Kidney (tissue), 11 donors: ENCODE data around the gene PGA3. TPM values are rescaled to one million over a fixed set of nuclear protein-coding genes. Genes with fewer than 3 reads are reported as not detected.
"Not testable (repeated sequence)": the region's sequence is repeated elsewhere in the genome, so short reads cannot be mapped to it uniquely, and the experiment has no call there.

Experiments
- DNase-seq, 5 donors: peaks; one replicate each; pipeline ENCODE4 v3.0.0-alpha.2; 2013 to 2020
- FAIRE-seq: peaks from 2 replicates; lab custom pipeline; 2012; peaks lifted over from hg19 to GRCh38; lab: Jason Lieb, UNC
- H3K27ac ChIP-seq, 2 donors: one replicate each; pipeline ENCODE4 v1.7.0; 2013; ENCODE audit warnings: low read depth in 2 of 2, low read length in 2 of 2, inconsistent platforms in 1 of 2
- H3K27me3 ChIP-seq: one replicate; pipeline ENCODE4 v1.7.1; 2013; ENCODE audit warnings: low read length, inconsistent platforms; ENCODE audit not compliant: control insufficient read depth, insufficient read depth
- H3K36me3 ChIP-seq, 3 donors: one replicate each; pipeline versions ENCODE4 v1.7.0 to v1.7.1; 2013; ENCODE audit warnings: low read length in 3 of 3, control low read depth in 1 of 3, inconsistent platforms in 1 of 3; ENCODE audit not compliant: insufficient read depth in 3 of 3, control insufficient read depth in 2 of 3
- H3K4me1 ChIP-seq, 3 donors: one replicate each; pipeline versions ENCODE4 v1.7.0 to v1.7.1; 2013; ENCODE audit warnings: low read length in 3 of 3, inconsistent platforms in 1 of 3, low read depth in 1 of 3; ENCODE audit not compliant: control insufficient read depth in 2 of 3, insufficient read depth in 2 of 3
- H3K4me3 ChIP-seq, 3 donors: one replicate each; pipeline versions ENCODE4 v1.7.0 to v1.8.1; 2013; ENCODE audit warnings: low read length in 3 of 3, control low read depth in 1 of 3, inconsistent platforms in 1 of 3
- H3K9ac ChIP-seq, 3 donors: one replicate each; pipeline versions ENCODE4 v1.7.0 to v1.7.1; 2013; ENCODE audit warnings: low read length in 3 of 3, control low read depth in 1 of 3, inconsistent platforms in 1 of 3
- H3K9me3 ChIP-seq, 3 donors: one replicate each; pipeline versions ENCODE4 v1.7.0 to v1.7.1; 2013; ENCODE audit warnings: low read length in 3 of 3, control low read depth in 1 of 3, inconsistent platforms in 1 of 3; ENCODE audit not compliant: control insufficient read depth in 2 of 3, insufficient read depth in 1 of 3
- intact Hi-C: fragments of 100-400 bp; cut with DNase I; formaldehyde crosslinking; loops from one replicate; pipeline ENCODE4 v1.11.1; 2022
- polyA plus RNA-seq: library from polyadenylated mRNA; stranded (reverse); fragments of 350-450 nt; fragmentation: Illumina TruSeq; extraction: RNeasy Lipid Tissue Mini Kit (QIAGEN cat#74804); gene quantifications from one replicate; pipeline ENCODE4 v1.2.3, GENCODE V29; 2014; ENCODE audit warnings: low read depth, low replicate concordance; ENCODE audit not compliant: insufficient read depth
- total RNA-seq: library from RNA; stranded (reverse); fragmentation: NEBNext Ultra II Directional; extraction: Animal tissue kit (Norgen Biotek cat#: 25700); gene quantifications from one replicate; pipeline ENCODE4 v1.2.1, GENCODE V29; 2021
- donor health status: control.
- donor health status: control.
- donor health status: DM: yes; HTN: yes; CAD: no.
- donor health status: Normal renal cell carcinoma (clear cell type).

Gene PGA3
- total and polyA plus RNA-seq, 2 donors from 2014 or later = 0.54 TPM; not detected in 1

DNA sequence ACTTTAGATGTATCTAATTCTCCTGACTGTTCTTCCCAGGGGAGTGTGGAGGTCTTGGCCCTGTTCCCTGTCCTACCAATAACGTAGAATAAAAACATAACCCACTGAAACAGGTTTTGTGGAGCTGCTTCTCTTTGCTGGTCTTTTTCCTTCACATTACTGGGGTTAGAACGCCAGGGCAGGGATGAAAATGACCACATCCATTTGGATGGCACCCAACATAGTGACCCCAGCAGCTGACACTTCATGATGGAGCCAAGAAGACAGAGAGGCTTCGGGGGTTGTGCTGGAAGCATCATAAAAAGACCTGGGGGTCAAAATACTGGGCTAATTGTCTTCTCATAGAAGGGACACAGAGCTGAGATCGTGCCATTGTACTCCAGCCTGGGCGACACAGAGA is 28.3 kb downstream of the PGA3 start:
- FAIRE-seq, H3K4me1 ChIP-seq, H3K36me3 ChIP-seq, H3K9ac ChIP-seq, H3K27ac ChIP-seq, H3K9me3 ChIP-seq, DNase-seq, intact Hi-C loops, H3K27me3 ChIP-seq, H3K4me3 ChIP-seq: not testable (repeated sequence)

DNA sequence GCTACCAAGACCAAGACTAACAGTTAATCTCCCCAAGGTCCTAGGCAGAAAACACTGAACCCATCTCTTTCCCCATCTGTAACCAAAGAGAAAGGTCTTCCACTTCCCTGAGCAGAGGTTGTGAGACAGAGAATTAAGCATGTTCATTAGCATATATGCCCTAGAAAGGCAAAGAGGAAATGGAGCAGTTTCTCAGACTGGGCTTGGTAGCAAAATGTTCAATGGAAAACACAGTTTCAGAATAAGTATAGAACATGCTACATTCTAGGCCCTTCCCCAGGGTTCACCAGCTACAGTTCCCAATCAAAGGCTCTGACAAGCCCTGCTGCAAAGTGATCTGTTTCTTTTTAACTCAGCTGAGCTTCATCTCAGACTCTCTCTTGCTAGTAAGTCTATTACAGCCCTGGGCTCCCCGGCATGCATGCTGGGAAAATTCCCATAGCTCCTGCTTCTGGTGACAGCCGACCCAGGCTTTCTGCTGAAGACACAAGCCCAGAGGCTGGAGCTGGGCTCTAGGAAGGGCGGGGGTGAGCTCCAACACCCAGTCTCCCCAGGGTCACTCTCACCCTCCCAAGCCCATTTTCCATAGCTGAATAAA is 29.3 kb downstream of the PGA3 start:
- H3K9me3 ChIP-seq, H3K36me3 ChIP-seq, intact Hi-C loops, H3K4me3 ChIP-seq, H3K27me3 ChIP-seq, H3K27ac ChIP-seq, H3K9ac ChIP-seq, DNase-seq, H3K4me1 ChIP-seq, FAIRE-seq: not testable (repeated sequence)

DNA sequence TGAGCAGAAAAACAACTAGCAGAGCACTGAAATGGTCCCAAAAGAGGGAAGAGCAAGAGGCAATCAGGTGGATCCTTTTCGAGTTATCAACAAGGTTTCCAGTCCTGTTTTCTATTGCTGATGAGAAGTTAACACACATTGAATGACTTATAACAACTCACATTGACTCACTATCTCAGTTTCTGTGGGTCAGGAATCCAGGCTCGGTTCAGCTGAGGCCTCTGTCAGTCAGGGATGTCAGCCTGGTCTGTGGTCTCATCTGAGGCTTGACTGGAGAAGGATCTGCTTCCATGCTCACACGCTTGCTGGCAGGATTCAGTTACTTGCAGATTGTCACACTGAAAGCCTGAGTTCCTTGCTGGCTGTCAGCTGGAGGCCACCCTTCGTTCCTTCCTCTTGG is 33.8 kb downstream of the PGA3 start:
- H3K9ac ChIP-seq, H3K4me3 ChIP-seq, intact Hi-C loops, H3K4me1 ChIP-seq, FAIRE-seq, H3K27me3 ChIP-seq, H3K36me3 ChIP-seq, DNase-seq, H3K27ac ChIP-seq, H3K9me3 ChIP-seq: not testable (repeated sequence)

DNA sequence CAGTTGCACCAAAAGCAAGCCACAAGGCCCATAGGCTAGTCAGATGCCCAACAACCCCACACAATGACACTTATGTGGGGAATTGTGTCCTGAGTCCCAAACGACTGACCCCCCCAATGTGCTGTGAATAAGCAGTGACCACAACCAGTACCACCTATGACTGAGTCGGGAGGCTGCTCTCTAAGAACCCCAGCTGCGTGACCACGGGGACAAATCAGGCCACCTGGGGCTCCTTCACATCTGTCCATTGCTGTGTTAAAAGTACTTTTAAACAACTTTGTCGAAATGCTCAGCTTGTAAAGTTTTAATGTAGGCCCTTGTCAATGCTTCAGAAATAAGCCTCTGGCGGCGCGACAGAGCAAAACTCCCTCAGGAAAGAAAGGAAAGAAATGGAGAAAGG is 37.0 kb downstream of the PGA3 start:
- FAIRE-seq, H3K9me3 ChIP-seq, intact Hi-C loops, H3K27me3 ChIP-seq, DNase-seq, H3K4me3 ChIP-seq, H3K9ac ChIP-seq, H3K27ac ChIP-seq, H3K4me1 ChIP-seq, H3K36me3 ChIP-seq: not testable (repeated sequence)

DNA sequence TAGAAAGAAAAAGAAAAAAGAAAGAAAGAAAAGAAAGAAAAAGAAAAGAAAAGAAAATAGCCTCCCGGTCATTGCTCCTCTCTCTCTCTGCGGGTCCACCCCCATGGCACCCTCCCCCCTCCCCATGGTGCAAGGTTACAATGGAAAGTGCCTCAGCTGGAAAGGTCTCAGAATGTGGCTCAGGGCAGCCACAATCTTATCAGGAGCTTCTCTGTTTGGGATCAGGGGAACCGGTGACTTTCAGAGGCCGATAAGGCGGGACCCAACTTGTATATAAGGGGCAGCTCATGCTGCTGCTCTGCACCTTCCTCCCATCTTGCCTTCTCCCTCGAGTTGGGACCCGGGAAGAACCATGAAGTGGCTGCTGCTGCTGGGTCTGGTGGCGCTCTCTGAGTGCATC is 37.6 kb downstream of the PGA3 start, which contains the start of gene PGA5:
PGA5 (plus strand) TSS at position 301 of the 400 bp plus-strand sequence; CDS start at position 353, 52 bp downstream.
- H3K4me3 ChIP-seq, H3K36me3 ChIP-seq, H3K27me3 ChIP-seq, H3K27ac ChIP-seq, H3K9me3 ChIP-seq, FAIRE-seq, intact Hi-C loops, DNase-seq, H3K4me1 ChIP-seq, H3K9ac ChIP-seq: not testable (repeated sequence)

DNA sequence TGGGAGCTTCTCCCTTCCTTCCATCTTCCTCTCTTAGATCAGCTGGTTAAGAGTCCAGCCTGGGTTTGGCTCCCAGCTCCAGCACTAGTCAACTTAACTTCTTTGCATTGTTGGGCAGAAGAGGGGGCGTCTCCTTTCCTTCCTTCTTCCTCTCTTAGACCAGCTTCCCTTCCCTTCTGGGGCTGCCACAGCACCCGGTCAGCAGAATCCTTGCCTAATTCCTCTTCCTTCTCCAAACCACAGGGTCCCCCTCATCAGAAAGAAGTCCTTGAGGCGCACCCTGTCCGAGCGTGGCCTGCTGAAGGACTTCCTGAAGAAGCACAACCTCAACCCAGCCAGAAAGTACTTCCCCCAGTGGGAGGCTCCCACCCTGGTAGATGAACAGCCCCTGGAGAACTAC is 38.2 kb downstream of the PGA3 start:
- H3K9me3 ChIP-seq, H3K9ac ChIP-seq, FAIRE-seq, DNase-seq, H3K4me1 ChIP-seq, H3K27me3 ChIP-seq, H3K4me3 ChIP-seq, H3K36me3 ChIP-seq, H3K27ac ChIP-seq, intact Hi-C loops: not testable (repeated sequence)

DNA sequence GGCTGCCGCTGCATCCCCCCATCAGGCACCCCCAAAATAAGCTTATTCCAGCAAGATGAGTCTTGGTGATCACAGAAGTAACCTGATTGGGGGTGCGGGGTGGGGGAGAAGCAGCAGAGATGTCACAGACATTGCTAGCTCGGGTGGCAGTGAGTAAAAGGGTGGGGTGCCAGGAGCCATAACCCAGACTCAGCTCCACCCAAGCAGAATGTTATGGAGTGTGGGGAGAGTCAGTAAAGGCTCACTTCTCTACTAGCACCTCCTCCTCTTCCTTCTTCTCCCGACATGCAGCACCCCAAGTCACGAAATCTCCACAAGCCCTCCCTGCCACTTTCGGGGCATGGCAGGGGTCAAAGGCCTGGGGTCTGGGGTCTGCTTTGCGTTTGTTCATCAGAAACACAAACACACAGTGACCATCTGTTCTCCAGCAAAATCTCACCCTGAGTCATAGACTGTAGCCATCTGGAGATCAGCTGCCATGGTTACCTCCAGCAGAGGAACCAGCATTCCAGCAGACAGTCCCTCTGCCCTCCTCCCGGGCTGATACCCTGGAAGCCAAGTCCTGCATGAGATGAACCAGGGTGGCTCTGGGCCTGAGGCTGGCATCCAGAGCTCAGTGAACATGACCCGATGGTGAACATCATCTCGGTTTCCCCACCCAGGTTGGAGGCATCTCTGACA is 42.1 kb downstream of the PGA3 start:
- intact Hi-C loops, H3K9me3 ChIP-seq, H3K4me3 ChIP-seq, FAIRE-seq, H3K27me3 ChIP-seq, H3K9ac ChIP-seq, DNase-seq, H3K4me1 ChIP-seq, H3K36me3 ChIP-seq, H3K27ac ChIP-seq: not testable (repeated sequence)

DNA sequence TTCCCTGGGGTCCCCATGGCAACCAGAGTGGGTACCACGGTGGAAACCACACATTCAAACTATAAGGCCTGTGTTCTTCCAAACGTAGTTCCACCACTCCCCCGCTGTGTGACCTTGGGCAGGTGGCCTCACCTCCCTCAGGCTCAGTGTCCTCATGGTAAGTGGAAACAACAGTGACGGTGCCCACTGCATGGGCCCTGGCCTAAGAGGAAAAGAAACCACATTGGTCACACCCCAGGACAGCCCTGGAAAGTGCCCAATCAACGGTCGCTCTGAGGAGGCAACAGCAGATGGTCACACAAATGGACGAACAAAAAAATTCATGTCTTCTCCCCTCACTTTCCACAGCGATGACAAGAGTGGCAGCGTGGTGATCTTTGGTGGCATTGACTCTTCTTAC is 44.8 kb downstream of the PGA3 start:
- H3K36me3 ChIP-seq, H3K27me3 ChIP-seq, H3K27ac ChIP-seq, H3K4me3 ChIP-seq, H3K4me1 ChIP-seq, intact Hi-C loops, H3K9ac ChIP-seq, H3K9me3 ChIP-seq, DNase-seq, FAIRE-seq: not testable (repeated sequence)
